ENCODE results near the gene GABRA5.

DNA sequence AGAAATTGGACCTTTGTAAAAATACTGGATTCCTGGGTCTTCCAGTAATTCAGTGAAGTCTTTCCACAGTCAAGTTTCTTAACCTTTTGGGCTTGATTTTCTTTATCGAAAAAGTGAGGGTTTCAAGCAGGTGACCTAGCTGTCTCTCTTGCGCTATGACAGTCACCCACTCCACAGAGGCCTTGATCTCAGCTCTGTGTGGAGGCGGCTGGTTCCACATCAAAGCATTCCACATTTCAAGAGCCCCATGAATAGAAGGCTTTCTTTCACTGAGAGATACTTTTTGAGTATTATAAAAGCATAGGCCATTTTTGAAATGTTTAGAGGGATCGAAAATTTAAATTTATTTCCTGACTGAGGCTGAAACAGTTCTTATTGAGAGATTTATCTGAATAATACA lies 43.9 kb downstream of the GABRA5 start:
- no peak for TF ChIP-seq POLR2AphosphoS5 (IDR thresholded peaks at IDR 0.05; ENCODE audit: low read depth, low read length)
- TF ChIP-seq TAF1 (IDR thresholded peaks at IDR 0.05; ENCODE audit: low read depth, low read length), result no peak
- TF ChIP-seq POLR2A (IDR thresholded peaks at IDR 0.05; ENCODE audit: low read depth, low read length), result no peak
- TF ChIP-seq SPI1 (IDR thresholded peaks at IDR 0.05; ENCODE audit: low read depth, low read length), result no peak
